CMK (cell line): ENCODE measurements around the gene CCDC150.
A peak's percentile ranks its signal among the peaks of the same experiment; 100 is the strongest.
"Not testable (repeated sequence)": the region's sequence is repeated elsewhere in the genome, so short reads cannot be mapped to it uniquely, and the experiment has no call there.

Experiments used
- DNase-seq: peaks from one replicate; pipeline ENCODE4 v3.0.0-alpha.2; 2010; ENCODE audit warnings: low read depth

CCDC150 gene

GRCh38 chr2:196639180-196640030, at the start of gene CCDC150:
TSS of gene CCDC150 (plus strand) at chr2:196639715. CDS start at chr2:196639767, 52 bp downstream.
- DNase-seq, result peak; percentile 60

GRCh38 chr2:196590286-196590685, 49.2 kb upstream of the CCDC150 start:
- no peak for DNase-seq

- no peak for DNase-seq
Measured at GRCh38 chr2:196591004-196591403, 48.5 kb upstream of the CCDC150 start.

GRCh38 chr2:196591621-196592022, 47.9 kb upstream of the CCDC150 start:
- DNase-seq, result no peak

GRCh38 chr2:196592331-196592910, 47.1 kb upstream of the CCDC150 start:
- no peak for DNase-seq

GRCh38 chr2:196592911-196593881, 46.3 kb upstream of the CCDC150 start, which contains the start of gene HECW2:
TSS of gene HECW2 (minus strand) at chr2:196593554.
- no peak for DNase-seq

- DNase-seq, result no peak
Measured at GRCh38 chr2:196594158-196594557, 45.4 kb upstream of the CCDC150 start.

GRCh38 chr2:196597531-196597930, 42.0 kb upstream of the CCDC150 start:
- no peak for DNase-seq

- DNase-seq, result no peak
Measured at GRCh38 chr2:196598412-196598811, 41.1 kb upstream of the CCDC150 start.

- no peak for DNase-seq
Measured at GRCh38 chr2:196598846-196599245, 40.7 kb upstream of the CCDC150 start.

- DNase-seq, result no peak
Measured at GRCh38 chr2:196601430-196602306, 37.8 kb upstream of the CCDC150 start.

GRCh38 chr2:196604196-196604595, 35.3 kb upstream of the CCDC150 start:
- no peak for DNase-seq

- DNase-seq, result no peak
Measured at GRCh38 chr2:196606516-196606915, 33.0 kb upstream of the CCDC150 start.

GRCh38 chr2:196607073-196607472, 32.4 kb upstream of the CCDC150 start:
- DNase-seq, result no peak

GRCh38 chr2:196607896-196608295, 31.6 kb upstream of the CCDC150 start:
- not testable (repeated sequence) for DNase-seq

- no peak for DNase-seq
Measured at GRCh38 chr2:196609806-196610205, 29.7 kb upstream of the CCDC150 start.

GRCh38 chr2:196610796-196611195, 28.7 kb upstream of the CCDC150 start:
- no peak for DNase-seq

GRCh38 chr2:196613302-196613701, 26.2 kb upstream of the CCDC150 start:
- DNase-seq, result no peak

GRCh38 chr2:196617430-196617829, 22.1 kb upstream of the CCDC150 start:
- DNase-seq, result no peak

- no peak for DNase-seq
Measured at GRCh38 chr2:196618661-196619060, 20.9 kb upstream of the CCDC150 start.

GRCh38 chr2:196630531-196630930, 9.0 kb upstream of the CCDC150 start:
- no peak for DNase-seq
